GM23338 (cell line): ENCODE data around the gene UTP11. TPM values are rescaled to one million over a fixed set of nuclear protein-coding genes. Genes with fewer than 3 reads are reported as not detected.

Experiments
- CREB1 ChIP-seq: fragments of 250-450 bp; sonication (Bioruptor Pico); IDR thresholded peaks from 2 replicates; pipeline ENCODE4 v1.5.0; 2020; ENCODE audit warnings: low read depth, mild to moderate bottlenecking, moderate library complexity
- EZH2phosphoT487 ChIP-seq: fragments of 200-600 bp; sonication (generic); IDR thresholded peaks from one replicate; pipeline ENCODE4 v1.8.1; 2018; ENCODE audit warnings: antibody characterized with exemption; ENCODE audit not compliant: unreplicated experiment
- NANOG ChIP-seq: IDR thresholded peaks from 2 replicates; pipeline ENCODE4 v1.6.1; 2016; ENCODE audit warnings: antibody characterized with exemption, borderline replicate concordance
- POLR2AphosphoS5 ChIP-seq: IDR thresholded peaks from 2 replicates; pipeline ENCODE4 v1.6.1; 2016; ENCODE audit warnings: antibody characterized with exemption, low read depth
- ZNF114 ChIP-seq: fragments of 250-450 bp; sonication (Bioruptor Pico); IDR thresholded peaks from 2 replicates; pipeline ENCODE4 v1.5.0; 2020; ENCODE audit warnings: mild to moderate bottlenecking, moderate library complexity
- polyA plus RNA-seq: library from polyadenylated mRNA; unstranded; fragments of >200 nt; fragmentation: Nextera tagmentation; extraction: Ambion mirVana; gene quantifications from 2 replicates; pipeline ENCODE4 v1.2.1, GENCODE V29; 2016
- total RNA-seq: library from RNA; depleted of rRNA; stranded (reverse); fragments of >200 nt; shearing (Covaris generic); gene quantifications from 2 replicates; pipeline ENCODE4 v1.2.3, GENCODE V29; 2014
- TF ChIP-seq, protein P1 (sequence below): fragments of 250-450 bp; sonication (Bioruptor Pico); IDR thresholded peaks from 2 replicates; pipeline ENCODE4 v1.5.0; 2020; ENCODE audit warnings: mild to moderate bottlenecking, moderate library complexity
- TF ChIP-seq, protein P2 (sequence below), 2 experiments: fragments of 200-600 bp in 1 of 2; sonication (generic) in 1 of 2; conservative IDR thresholded peaks; 2 replicates each; pipeline versions ENCODE4 v1.5.1 to v1.6.1; 2016 to 2017; ENCODE audit warnings: antibody characterized with exemption in 2 of 2, low read depth in 2 of 2, mild to moderate bottlenecking in 2 of 2, moderate library complexity in 1 of 2

UTP11 gene
- total and polyA plus RNA-seq, 2 experiments from 2014 or later, result 67.8 to 105 TPM

DNA sequence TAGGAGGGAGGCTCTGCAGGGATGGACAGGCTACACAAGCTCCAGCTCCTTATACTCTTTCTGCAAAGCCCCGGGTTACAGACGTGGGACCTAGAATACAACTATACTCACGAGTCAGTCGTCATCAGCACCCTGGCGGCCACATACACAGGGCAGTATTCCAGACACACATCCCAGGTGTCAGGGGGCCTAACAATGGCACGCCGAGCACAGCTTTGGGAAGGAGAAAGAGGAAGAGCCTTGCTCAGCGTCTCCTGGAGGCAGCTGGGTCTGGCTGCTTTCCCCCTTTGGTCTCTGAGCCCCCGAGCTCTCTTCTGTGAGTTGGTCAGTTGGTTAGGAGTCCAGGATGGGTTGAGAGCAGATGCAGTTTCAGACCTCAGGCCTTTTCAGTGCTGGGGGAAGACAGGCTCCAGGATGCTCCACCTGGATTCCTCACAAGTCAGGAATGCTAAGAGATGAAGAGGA, 38.6 kb downstream of the UTP11 start (continued):
- TF ChIP-seq, protein P1, sequence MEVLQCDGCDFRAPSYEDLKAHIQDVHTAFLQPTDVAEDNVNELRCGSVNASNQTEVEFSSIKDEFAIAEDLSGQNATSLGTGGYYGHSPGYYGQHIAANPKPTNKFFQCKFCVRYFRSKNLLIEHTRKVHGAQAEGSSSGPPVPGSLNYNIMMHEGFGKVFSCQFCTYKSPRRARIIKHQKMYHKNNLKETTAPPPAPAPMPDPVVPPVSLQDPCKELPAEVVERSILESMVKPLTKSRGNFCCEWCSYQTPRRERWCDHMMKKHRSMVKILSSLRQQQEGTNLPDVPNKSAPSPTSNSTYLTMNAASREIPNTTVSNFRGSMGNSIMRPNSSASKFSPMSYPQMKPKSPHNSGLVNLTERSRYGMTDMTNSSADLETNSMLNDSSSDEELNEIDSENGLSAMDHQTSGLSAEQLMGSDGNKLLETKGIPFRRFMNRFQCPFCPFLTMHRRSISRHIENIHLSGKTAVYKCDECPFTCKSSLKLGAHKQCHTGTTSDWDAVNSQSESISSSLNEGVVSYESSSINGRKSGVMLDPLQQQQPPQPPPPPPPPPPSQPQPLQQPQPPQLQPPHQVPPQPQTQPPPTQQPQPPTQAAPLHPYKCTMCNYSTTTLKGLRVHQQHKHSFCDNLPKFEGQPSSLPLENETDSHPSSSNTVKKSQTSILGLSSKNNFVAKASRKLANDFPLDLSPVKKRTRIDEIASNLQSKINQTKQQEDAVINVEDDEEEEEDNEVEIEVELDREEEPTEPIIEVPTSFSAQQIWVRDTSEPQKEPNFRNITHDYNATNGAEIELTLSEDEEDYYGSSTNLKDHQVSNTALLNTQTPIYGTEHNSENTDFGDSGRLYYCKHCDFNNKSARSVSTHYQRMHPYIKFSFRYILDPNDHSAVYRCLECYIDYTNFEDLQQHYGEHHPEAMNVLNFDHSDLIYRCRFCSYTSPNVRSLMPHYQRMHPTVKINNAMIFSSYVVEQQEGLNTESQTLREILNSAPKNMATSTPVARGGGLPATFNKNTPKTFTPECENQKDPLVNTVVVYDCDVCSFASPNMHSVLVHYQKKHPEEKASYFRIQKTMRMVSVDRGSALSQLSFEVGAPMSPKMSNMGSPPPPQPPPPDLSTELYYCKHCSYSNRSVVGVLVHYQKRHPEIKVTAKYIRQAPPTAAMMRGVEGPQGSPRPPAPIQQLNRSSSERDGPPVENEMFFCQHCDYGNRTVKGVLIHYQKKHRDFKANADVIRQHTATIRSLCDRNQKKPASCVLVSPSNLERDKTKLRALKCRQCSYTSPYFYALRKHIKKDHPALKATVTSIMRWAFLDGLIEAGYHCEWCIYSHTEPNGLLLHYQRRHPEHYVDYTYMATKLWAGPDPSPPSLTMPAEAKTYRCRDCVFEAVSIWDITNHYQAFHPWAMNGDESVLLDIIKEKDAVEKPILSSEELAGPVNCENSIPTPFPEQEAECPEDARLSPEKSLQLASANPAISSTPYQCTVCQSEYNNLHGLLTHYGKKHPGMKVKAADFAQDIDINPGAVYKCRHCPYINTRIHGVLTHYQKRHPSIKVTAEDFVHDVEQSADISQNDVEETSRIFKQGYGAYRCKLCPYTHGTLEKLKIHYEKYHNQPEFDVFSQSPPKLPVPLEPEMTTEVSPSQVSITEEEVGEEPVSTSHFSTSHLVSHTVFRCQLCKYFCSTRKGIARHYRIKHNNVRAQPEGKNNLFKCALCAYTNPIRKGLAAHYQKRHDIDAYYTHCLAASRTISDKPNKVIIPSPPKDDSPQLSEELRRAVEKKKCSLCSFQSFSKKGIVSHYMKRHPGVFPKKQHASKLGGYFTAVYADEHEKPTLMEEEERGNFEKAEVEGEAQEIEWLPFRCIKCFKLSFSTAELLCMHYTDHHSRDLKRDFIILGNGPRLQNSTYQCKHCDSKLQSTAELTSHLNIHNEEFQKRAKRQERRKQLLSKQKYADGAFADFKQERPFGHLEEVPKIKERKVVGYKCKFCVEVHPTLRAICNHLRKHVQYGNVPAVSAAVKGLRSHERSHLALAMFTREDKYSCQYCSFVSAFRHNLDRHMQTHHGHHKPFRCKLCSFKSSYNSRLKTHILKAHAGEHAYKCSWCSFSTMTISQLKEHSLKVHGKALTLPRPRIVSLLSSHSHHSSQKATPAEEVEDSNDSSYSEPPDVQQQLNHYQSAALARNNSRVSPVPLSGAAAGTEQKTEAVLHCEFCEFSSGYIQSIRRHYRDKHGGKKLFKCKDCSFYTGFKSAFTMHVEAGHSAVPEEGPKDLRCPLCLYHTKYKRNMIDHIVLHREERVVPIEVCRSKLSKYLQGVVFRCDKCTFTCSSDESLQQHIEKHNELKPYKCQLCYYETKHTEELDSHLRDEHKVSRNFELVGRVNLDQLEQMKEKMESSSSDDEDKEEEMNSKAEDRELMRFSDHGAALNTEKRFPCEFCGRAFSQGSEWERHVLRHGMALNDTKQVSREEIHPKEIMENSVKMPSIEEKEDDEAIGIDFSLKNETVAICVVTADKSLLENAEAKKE, result no peak
- no peak for TF ChIP-seq ZNF114 (CRISPR knock-in tag)
- TF ChIP-seq NANOG, result no peak
- TF ChIP-seq, protein P2, sequence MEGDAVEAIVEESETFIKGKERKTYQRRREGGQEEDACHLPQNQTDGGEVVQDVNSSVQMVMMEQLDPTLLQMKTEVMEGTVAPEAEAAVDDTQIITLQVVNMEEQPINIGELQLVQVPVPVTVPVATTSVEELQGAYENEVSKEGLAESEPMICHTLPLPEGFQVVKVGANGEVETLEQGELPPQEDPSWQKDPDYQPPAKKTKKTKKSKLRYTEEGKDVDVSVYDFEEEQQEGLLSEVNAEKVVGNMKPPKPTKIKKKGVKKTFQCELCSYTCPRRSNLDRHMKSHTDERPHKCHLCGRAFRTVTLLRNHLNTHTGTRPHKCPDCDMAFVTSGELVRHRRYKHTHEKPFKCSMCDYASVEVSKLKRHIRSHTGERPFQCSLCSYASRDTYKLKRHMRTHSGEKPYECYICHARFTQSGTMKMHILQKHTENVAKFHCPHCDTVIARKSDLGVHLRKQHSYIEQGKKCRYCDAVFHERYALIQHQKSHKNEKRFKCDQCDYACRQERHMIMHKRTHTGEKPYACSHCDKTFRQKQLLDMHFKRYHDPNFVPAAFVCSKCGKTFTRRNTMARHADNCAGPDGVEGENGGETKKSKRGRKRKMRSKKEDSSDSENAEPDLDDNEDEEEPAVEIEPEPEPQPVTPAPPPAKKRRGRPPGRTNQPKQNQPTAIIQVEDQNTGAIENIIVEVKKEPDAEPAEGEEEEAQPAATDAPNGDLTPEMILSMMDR (conservative IDR thresholded peaks at IDR 0.05; ENCODE audit: low read depth in 2 of 2), result no peak
- TF ChIP-seq EZH2phosphoT487, result no peak
- no peak for TF ChIP-seq CREB1 (CRISPR knock-in tag)
- TF ChIP-seq POLR2AphosphoS5, result no peak
